HG02588 (cell line): Measurements from ENCODE around the gene AFF4.

ENCODE experiments used
- ATAC-seq: cut with Tn5 transposase; IDR thresholded peaks from one replicate; pipeline ENCODE4 v1.9.1; 2021; ENCODE audit warnings: mild to moderate bottlenecking, moderate library complexity; ENCODE audit not compliant: unreplicated experiment

AFF4 gene

DNA sequence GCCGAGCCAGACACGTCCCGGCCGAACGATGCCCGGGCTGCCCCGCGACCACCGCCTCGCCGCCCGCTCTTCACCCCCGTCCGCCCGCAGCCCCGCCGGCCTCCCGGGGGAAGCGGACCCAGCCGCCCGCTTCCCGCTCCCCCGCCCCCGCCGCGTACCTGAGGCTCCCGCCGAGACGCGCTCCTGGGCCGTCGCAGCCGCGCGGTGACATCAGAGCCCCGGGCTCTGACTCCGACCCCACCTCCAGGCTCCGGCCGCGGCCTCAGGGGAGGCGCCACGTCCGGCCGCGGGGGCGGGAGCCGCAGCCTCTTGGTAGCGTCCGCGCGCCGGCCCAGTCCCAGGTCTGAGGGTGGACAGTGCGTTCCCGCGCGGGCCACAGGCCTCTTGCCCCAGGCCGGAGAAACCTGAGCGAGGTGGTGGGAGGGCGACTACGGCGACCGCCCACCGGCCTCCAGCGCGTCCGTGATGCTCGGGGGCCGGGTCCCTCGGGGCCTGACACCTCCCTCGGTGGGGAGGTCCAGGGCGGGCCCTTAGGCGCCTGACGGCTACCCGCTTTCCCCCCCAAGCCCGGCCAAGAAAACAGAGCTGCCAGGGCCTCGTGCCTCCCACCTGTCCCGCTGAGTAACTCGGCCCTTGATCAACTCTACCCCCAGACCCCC, 132.9 kb downstream of the AFF4 start, which contains the start of gene SHROOM1:
TSS of gene SHROOM1 (minus strand) at position 212 of the 659 bp plus-strand sequence. CDS start 4,507 bp downstream, outside the sequence.
- ATAC-seq: peak; percentile 74

DNA sequence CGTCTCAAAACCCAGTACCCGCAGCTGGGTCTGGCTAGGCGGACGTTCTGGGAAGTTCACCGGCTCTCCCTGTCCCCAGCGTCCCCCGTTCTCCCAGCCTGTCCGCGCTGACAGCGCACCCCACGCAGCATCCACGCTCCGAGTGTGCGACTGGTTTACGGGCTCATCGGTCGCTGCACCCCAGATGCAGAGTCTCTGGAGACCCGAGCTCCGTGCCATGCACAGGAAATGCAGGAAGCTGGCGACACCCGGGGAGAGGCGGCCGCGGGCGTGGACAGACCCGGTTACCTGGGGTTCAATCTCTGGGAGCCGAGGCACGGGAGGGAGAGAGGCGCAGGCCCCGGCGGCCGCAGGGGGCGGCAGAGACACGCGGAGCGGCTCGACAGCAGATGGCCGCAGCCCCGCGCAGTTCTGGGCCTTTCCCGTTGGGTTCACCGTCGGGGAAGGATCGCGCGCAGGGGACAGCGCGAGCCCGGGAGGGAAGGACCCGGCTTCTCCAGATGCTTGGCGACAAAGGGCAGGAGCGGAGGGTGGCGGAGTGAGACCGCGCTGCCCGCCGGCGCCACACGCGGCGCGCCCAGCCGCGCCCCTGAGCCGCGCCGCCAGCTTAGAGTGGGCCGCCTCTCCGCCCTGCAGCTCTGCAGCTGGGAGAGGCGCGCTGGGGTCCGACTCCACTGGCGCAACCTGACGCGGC, 133.5 kb downstream of the AFF4 start:
- peak; percentile 73 for ATAC-seq

DNA sequence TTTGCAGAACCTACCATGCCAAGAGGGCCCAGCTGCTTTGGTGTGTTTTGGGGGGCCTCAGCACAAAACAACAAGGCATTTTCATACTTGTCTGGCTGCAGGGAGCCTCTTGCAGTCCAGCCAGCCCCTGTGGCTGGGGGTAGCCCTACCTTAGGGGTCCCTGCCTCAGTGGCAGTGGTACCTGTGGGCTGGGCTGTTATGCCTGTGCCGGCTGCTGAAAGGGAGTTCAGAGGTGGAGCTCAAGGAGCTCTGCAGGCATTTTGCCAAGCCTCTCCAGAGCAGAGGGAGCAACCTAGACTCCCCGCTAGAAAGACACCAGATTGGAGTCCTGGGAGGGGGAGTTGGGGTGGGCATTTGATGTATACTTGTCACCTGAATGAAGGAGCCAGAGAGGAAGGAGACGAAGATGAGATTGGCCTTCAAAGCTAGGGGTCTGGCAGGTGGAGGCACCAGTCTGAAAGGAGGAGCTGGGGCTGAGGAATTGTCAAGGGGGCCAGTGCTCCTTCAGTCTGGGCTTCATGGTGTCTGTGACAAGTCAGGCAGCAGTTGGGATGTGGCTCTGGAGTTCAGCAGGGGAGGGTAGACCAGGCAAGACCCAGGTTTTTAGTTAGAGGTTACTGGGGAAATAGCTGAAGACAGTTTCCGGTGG, 134.5 kb downstream of the AFF4 start:
- no peak for ATAC-seq

DNA sequence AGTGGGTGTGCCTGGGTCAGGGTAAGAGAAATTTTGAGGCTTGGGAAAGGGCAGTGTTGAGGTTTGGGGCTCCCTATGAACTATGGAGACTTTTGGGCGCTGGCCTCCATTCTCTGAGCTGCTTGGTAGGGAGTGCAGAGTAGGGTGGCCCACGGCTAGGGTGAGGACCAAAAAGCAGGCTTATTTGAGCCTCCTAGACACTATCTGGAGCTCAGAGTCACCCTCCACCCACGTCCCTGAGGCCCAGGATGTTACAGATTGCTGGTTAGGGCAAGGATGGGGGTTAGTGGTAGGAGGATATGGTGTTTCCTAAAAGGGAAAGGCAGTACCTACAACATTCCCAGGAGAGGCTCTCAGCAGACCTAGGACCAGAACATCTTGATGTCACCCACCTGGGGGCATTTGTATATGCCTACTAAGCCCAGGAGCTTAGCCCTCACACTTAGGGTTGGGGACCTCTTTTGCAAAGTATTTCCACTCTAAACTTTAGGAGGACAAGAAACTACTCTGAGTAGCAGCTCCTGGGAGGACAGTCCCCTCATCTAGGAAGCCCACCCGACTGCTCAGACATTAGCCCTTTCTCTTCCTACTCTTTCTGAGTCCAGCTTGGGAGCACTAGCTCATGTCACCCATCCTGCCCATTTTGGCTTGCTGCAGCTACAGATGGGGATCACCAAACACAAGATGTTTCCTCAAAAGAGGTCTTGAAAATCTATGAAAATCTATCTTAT, 135.3 kb downstream of the AFF4 start:
- ATAC-seq: no peak

DNA sequence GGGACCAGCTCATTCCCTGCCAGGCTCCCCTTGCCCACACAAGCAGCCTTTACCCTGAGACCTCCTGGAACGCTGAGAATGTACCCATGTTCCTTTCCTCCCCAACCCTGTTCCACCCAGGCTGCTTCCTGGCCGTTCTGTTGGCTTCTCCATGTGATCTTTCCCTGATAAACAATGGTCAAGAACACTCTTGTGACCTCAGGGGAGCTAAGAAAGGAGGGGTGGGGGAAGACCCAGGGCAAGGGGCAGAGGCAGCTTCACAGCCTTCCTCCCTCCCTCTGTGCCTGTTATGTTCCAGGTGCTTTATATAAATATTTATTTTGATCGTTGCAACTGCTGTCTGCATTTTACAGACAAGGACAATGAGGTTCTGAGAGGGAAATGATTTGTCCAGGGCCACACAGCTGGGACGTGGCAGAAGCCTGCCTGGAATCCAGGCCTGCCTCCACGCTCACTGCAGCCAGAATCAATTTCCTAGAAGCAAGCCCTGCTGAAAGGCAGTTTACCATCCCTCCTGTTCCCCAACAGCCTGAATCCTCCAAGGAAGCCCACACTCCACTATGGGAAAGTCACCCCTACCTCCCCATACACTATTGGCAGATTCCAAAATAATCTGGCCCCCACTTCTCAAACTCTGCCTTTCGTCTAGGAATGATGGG, 136.9 kb downstream of the AFF4 start:
- ATAC-seq: no peak

DNA sequence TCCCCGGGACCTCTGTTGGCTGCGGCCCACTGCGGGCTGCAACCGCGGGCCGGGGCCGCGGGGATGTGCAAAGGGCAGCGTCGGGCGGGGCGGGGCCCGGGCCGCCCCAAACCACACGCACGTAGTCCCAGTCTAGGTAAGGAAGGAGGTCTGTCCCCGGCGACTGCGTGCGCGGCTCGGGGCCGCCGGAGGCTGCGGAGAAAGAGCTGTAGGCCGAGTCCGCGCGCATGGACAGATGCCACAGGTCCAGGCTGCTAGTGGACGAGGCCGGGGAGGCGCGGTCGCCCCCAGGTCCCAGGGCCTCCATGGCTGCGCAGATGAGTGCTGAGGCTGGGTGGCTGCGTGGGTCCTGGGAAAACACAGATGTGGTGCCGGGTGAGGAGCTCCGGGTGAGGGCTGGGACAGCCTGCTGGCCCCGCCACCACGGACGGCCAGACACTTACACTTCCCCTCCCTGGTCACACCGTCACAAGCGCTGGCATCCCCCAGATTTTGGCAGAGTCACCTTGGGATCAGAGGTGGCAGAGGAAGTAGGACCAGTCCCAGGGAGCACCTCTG, 137.5 kb downstream of the AFF4 start:
- no peak for ATAC-seq
